Cerebellar nuclear complex (tissue), 1 donor: ENCODE measurements around the gene C6orf47.
"Not testable (repeated sequence)": the region's sequence is repeated elsewhere in the genome, so short reads cannot be mapped to it uniquely, and the experiment has no call there.

Experiments
- DNase-seq, 2 experiments: peaks; one replicate each; lab custom pipeline; 2025; lab: John Stamatoyannopoulos, UW

The C6orf47 gene

DNA sequence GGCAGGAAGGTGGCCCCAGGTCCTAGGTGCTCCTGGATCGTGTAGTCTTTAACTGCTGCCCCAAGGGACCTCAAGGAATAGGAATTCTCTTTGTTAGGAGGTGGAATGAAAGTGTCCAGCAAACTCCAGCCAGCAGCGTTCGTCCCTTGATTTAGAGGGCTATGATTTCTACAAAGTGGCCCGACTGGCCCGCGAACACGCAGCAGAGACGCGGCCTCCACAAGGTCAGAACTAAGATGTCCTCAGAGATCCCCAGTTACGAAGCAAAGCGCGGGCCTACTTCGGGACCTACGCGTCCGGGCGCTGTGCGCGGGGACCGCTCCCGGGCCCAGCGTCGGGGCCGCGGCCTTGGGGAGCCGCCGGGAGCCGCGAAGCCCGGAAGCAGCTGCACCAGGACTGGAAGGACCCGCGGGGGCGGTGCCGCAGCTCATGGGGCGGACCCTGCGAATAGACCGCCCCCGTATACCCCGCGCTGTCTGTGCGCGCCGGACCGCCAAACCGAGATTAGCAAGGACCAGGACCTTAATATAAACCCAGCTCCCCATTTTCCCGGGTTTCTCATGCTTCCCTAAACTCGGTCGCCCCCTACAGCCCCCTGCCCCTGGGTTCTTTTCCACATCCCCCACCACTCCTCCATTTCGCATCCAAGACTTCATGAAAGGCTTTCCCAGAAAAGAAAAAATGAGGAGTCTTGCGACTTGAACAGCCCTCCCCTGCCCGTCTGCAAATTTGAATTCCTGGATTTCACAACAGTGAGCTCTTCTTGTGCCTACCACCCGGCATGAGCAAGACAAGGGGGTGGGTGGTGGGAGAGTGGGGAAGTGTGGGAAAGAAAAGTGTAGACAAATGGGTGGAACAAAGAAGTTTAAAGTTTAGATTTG lies at the start of gene C6orf47:
TSS of gene C6orf47 (minus strand) at position 398 of the 881 bp plus-strand sequence. CDS start 831 bp downstream, outside the sequence.
- DNase-seq = peak in 1 of 2 experiments; percentile 14

GRCh38 chr6:31709157-31709556 lies 48.6 kb upstream of the C6orf47 start:
- DNase-seq = not testable (repeated sequence)

- DNase-seq = no peak
Observed at GRCh38 chr6:31708224-31708623, 47.6 kb upstream of the C6orf47 start.

DNA sequence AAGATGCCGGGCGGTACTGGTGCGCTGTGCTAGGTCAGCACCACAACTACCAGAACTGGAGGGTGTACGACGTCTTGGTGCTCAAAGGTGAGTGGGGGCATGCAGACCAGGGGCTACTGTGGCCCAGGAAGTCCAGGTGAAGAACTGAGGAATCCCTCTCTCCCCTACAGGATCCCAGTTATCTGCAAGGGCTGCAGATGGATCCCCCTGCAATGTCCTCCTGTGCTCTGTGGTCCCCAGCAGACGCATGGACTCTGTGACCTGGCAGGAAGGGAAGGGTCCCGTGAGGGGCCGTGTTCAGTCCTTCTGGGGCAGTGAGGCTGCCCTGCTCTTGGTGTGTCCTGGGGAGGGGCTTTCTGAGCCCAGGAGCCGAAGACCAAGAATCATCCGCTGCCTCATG lies 47.1 kb upstream of the C6orf47 start:
- DNase-seq = no peak

- DNase-seq = no peak
Observed at GRCh38 chr6:31706599-31706998, 46.0 kb upstream of the C6orf47 start, which contains the start of gene LY6G6F. Gene LY6G6F (plus strand): TSS chr6:31706866. CDS start chr6:31706907, 41 bp downstream.

DNA sequence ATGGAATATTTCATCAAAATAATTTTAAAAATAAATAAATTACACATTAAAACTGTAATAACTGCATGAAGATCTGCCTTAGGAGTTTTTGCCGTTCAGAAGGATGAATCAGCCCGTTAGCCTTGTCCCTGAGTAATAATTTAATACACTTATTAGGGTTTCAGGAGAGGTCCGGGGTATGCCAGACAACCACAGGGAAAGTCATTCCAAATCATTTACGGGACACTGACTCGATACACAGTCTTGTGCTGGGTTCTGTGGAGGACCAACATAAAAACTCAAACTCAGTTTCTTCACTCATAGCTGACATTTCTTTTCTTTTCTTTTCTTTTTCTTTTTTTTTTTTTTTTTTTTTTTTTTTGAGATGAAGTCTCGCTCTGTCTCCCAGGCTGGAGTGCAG lies 45.4 kb upstream of the C6orf47 start:
- DNase-seq = no peak

GRCh38 chr6:31702819-31703716 lies 42.5 kb upstream of the C6orf47 start, which contains the start of gene ABHD16A:
Gene ABHD16A (minus strand): TSS chr6:31703324. CDS start chr6:31703281, 43 bp downstream.
- peak; percentile 84 to 99 for DNase-seq

DNA sequence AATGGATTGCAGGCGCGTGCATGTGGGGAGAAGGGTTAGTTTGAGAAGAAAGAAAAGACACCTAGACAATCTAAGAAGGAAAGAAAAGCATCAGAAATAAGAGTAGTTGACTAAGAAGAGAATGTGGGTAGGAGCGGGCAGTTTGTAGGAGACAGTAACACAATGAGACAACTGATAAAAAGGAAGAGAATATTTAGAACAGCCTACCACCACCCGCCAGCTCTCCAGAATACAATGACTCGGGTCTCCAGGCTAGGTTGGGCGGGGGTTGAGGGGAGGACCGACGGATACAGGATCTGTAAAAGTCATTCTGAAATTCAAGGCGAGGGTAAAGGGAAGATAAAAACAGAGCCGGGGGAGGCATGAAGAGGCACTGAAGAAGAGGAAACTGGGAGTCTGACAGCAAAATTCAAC lies 41.8 kb upstream of the C6orf47 start:
- no peak for DNase-seq

DNA sequence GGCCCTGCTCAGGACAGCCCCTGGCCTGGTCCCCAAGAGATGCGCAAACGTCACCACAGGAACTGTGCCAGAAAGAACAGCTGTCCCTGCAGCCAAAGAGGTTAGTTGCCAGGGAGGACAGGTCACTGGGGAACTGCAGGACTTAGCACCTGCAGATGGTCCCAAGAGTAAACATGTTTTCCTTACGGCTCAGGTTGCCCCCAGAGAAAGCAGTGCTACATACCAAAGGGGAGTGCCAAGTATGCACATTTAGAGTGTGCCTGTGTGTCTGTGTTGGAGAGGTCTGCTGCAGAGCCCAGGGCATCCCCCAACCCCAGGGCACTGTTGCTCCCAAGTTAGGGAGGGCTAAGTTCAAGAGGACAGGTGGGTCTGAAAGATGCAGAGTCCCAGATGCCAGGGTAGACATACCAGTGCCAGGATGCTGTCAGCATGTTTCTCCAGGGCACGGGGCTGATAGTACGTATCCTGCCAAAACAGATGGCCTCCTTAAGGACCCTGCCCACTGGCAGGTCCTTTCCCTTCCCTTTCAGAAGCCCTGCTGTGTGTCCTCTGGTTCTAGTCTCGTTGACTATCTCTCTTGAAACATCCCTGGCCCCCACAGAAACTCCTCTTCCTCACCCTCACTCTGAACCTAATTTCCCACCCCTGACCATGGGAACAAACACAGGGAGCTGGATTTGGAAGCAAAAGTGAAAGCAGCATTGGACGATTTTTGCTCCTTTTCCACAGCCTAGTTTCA lies 41.3 kb upstream of the C6orf47 start:
- DNase-seq = no peak

DNA sequence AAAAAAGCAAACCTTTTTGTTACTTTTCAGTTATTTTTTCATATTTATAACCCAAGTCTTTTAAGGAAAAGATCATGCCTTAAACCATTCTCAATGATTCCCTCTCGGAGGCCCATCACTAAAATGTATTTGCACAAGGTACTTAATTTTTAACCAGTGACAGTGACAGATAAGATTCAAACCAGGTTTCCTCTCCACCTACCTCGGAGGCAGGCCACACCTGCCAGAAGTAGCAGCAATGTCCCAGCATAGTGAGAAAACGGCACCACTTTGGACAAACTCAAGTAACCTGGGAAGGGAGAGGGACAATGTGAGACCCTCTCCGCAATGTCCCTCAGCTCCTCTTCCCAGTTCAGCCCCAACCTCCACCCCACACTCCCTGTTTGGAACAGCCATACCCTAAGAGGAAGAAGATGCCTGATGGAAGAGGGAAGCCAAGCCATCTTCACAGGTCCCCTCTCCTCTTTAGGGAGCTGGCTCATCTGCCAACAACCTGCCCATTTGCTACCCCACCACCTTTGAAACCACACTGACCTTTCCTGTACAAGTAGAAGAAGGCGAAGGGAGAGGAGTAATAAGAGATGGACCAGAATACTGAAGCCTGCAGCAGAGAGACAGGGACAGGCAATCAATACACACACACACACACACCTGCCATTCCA lies 40.3 kb upstream of the C6orf47 start:
- DNase-seq = no peak

DNA sequence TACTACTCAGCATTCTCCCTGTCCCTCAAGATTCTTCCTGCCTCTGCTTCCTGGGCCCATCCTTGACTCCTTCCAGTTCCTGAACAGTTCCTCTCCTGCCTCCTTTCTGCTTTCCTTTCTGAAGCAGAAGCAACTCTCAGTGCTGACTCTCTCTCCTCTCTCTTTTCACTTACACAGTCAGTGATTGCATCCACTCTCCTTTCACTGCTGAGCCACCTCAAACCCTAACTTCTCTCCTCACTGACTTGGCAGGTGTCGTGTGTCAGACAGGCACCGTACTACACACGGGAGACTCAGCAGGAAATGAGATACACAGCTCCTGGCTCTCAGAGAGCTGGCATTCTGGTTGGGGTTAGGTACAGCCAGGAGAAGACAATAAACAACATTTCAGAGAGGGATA lies 37.0 kb upstream of the C6orf47 start:
- no peak for DNase-seq

- no peak for DNase-seq
Observed at GRCh38 chr6:31693535-31693934, 33.0 kb upstream of the C6orf47 start.

DNA sequence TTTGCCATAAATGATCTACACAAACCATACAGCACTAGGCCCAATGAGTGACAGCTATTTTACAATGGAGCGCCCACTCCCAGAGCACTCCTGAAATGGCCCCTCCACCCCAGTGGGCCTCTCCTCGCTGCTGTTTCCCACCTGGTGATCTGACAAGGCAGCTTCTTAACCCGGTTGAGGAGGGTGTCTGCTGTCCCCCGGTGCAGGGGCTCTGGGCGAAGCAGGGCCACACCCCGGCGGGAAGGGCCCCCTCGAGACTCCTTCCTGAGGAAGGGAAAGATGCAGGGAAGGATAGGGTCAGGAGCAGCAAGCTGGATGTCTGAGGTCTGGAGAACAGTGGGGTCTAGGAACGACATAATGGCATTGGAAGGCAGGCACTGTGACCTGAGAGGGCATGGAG lies 32.3 kb upstream of the C6orf47 start:
- DNase-seq = no peak

DNA sequence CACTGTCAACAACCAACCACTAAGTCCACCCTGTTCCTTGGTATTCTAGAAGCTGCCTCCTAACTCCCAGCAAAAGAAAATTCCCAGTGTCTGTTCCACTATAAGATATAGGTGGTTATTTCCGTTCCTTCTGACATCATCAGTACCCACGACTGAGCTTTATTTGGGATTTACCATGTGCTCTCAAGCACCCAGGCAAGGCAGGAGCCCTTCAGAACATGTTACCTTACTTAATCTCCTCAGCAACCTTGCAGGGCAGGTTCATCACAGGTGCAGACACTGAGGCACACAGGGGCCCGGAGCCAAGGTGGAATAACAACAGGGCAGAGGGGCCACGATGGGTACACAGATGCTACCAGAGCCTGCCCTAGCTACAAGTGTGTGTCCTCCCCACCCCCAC lies 31.8 kb upstream of the C6orf47 start:
- DNase-seq = no peak

GRCh38 chr6:31691564-31692108 lies 31.1 kb upstream of the C6orf47 start:
- no peak for DNase-seq

GRCh38 chr6:31691078-31691463 lies 30.5 kb upstream of the C6orf47 start:
- no peak for DNase-seq

GRCh38 chr6:31690231-31691077 lies 29.9 kb upstream of the C6orf47 start:
- no peak for DNase-seq

DNA sequence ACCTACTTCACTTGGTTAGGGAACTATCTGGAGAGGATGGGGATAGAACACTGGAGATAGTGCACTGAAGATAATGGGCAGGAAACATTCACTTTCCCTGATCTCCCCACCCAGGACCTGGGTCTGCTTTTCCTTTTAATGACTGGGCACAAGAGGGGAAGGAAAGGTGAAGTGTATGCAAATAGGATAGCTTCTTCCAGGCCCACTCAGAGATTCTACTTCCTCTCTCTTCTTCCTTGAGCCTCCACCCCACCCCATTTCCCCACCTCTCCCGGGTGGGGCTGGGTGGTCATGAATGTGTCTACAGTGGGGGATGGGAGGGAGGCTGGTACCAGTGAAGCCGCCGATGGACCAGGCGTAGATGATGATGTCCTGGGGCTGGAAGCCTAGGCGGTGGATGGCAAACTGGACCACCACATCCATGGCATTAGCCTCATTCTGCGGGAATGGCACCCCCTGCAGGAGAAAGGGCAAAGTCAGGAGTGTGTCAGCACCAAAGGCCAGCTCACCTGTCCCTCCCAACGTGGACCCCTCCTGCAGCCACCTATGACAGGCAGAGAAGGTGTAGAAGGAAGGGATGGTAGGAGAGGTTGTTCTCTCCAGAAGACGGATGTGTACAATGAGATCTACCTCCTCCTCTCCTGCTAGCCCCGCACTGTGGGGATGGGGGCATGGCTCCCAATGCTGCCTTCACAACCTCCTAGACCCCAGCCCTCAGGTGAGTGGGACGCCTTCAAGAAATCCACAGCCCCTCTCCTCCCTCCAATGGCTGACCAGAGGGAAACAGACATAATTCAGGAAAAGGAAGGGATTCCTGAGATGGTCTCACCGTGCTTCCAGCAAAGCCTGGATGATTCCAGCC lies 28.9 kb upstream of the C6orf47 start:
- no peak for DNase-seq
